Large intestine (tissue), 3 donors: ENCODE data around the gene LPCAT3. TPM values are rescaled to one million over a fixed set of nuclear protein-coding genes. Genes with fewer than 3 reads are reported as not detected.

Experiments used
- DNase-seq, 2 donors: peaks; one replicate each; pipeline versions ENCODE4 v3.0.0 to v3.0.0-alpha.2; 2013
- H3K27ac ChIP-seq: one replicate; pipeline ENCODE4 v1.5.1; 2013; ENCODE audit warnings: low read length
- H3K27me3 ChIP-seq: 2 replicates; pipeline ENCODE4 v1.6.1; 2013; ENCODE audit warnings: low read length; ENCODE audit not compliant: control insufficient read depth, insufficient read depth
- H3K36me3 ChIP-seq: 2 replicates; pipeline ENCODE4 v1.6.1; 2013; ENCODE audit warnings: low read length; ENCODE audit not compliant: control insufficient read depth, insufficient read depth
- H3K4me1 ChIP-seq: one replicate; pipeline ENCODE4 v1.6.1; 2013; ENCODE audit warnings: low read length; ENCODE audit not compliant: control insufficient read depth, insufficient read depth
- H3K4me3 ChIP-seq: one replicate; pipeline ENCODE4 v1.5.1; 2013; ENCODE audit warnings: low read length
- H3K9me3 ChIP-seq: one replicate; pipeline ENCODE4 v1.6.1; 2013; ENCODE audit warnings: mild to moderate bottlenecking, low read depth, low read length, moderate library complexity; ENCODE audit not compliant: control insufficient read depth
- WGBS: methylation state at CpG from one replicate; pipeline ENCODE4 v1.1.5; 2013; ENCODE audit warnings: low lambda C conversion rate; ENCODE audit not compliant: insufficient coverage; 5-methylcytosine and 5-hydroxymethylcytosine counted together
- polyA plus RNA-seq: library from polyadenylated mRNA; unstranded; fragments of 120-200 nt; gene quantifications from one replicate; pipeline ENCODE4 v1.2.1, GENCODE V29; 2013

Gene LPCAT3
- polyA plus RNA-seq, 1 donor = 81.6 TPM

DNA sequence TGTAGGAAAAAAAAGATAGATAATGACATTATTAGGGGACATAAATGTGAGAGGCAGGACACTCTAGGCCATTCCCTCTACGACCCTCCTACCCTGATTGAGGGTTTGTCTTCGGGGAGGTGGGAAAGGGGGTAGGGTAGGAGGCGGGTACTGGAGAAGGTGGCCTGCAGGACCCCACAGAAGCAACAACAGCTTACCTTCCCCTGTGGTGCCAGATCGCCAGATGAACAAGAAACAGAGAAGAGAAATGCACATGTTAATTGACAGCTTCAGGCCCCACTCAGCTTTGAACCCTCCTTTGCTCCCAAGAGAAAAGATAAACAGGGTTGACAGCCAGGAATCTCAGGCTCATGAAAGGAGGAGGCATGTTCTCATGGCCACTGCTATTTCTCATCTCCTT, 52.6 kb downstream of the LPCAT3 start:
- Histone ChIP-seq H3K4me1 (peaks cover 61% of the 10 kb centered on the region), H3K4me3 (no peak overlapping the region), H3K36me3 (peaks cover 46% of the 10 kb centered on the region), H3K27ac (peak overlapping the region; percentile 89), H3K27me3 (no peaks in the 10 kb centered on the region), H3K9me3 (no peaks in the 10 kb centered on the region)
- no CpG with 5 or more reads among the region's 4 CpGs for WGBS
- DNase-seq = no peak

GRCh38 chr12:6965026-6965661, 53.1 kb downstream of the LPCAT3 start:
- Histone ChIP-seq H3K9me3 (no peaks in the 10 kb centered on the region), H3K4me1 (peaks cover 65% of the 10 kb centered on the region), H3K27ac (peak overlapping the region; percentile 89), H3K27me3 (no peaks in the 10 kb centered on the region), H3K36me3 (peaks cover 46% of the 10 kb centered on the region), H3K4me3 (peak overlapping the region; percentile 98)
- peak; percentile 96 to 97 for DNase-seq
- WGBS = no CpG with 5 or more reads among the region's 12 CpGs

- DNase-seq = no peak
- H3K4me1 ChIP-seq = peaks cover 65% of the 10 kb centered on the region
- peaks cover 46% of the 10 kb centered on the region for H3K36me3 ChIP-seq
- peak overlapping the region; percentile 89 for H3K27ac ChIP-seq
- H3K9me3 ChIP-seq = no peaks in the 10 kb centered on the region
- peak overlapping the region; percentile 98 for H3K4me3 ChIP-seq
- no CpG with 5 or more reads among the region's 8 CpGs for WGBS
- H3K27me3 ChIP-seq = no peaks in the 10 kb centered on the region
Measured at GRCh38 chr12:6964605-6965025, 53.7 kb downstream of the LPCAT3 start.

DNA sequence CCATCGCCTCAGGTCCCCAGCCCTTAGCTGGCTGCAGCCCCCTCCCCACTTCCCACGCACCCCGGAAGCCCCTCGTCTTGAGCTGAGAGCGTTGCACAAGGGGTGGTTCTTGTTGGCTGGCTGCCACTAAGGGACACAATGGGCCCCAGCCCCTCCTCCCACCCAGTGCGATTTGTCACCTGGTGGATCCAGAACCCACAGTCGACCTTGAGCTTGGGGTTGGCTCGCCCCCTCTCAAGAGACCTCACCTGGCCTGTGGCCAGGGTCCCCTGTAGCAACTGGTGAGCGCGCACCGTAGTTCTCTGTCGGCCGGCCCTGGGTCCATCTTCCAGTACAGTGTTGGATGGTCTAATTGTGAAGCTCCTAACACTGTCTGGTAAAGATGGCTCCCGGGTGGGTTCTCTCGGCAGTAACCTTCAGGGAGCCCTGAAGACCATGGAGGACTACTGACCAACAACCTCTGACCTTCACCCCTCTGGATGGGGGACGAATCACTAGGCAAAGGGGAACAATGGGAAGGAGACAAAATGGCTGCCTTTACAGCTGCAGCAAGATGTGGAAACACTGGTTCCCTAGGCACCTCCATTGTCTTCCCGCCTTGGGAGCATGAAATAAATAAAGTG, 54.4 kb downstream of the LPCAT3 start:
- WGBS = 40% methylated on average over 1 of the region's 17 CpGs
- Histone ChIP-seq H3K9me3 (no peaks in the 10 kb centered on the region), H3K27me3 (no peaks in the 10 kb centered on the region), H3K27ac (peak overlapping the region; percentile 89), H3K4me3 (peak overlapping the region; percentile 98), H3K36me3 (peaks cover 43% of the 10 kb centered on the region), H3K4me1 (peaks cover 61% of the 10 kb centered on the region)
- peak in 1 of 2 donors; percentile 71 for DNase-seq

GRCh38 chr12:6963016-6963731, 55.1 kb downstream of the LPCAT3 start:
- Histone ChIP-seq H3K4me3 (peak overlapping the region; percentile 98), H3K27ac (peak overlapping the region; percentile 89), H3K9me3 (no peaks in the 10 kb centered on the region), H3K4me1 (peaks cover 53% of the 10 kb centered on the region), H3K27me3 (no peaks in the 10 kb centered on the region), H3K36me3 (peaks cover 38% of the 10 kb centered on the region)
- DNase-seq = peak; percentile 92 to 97
- no CpG with 5 or more reads among the region's 32 CpGs for WGBS

DNA sequence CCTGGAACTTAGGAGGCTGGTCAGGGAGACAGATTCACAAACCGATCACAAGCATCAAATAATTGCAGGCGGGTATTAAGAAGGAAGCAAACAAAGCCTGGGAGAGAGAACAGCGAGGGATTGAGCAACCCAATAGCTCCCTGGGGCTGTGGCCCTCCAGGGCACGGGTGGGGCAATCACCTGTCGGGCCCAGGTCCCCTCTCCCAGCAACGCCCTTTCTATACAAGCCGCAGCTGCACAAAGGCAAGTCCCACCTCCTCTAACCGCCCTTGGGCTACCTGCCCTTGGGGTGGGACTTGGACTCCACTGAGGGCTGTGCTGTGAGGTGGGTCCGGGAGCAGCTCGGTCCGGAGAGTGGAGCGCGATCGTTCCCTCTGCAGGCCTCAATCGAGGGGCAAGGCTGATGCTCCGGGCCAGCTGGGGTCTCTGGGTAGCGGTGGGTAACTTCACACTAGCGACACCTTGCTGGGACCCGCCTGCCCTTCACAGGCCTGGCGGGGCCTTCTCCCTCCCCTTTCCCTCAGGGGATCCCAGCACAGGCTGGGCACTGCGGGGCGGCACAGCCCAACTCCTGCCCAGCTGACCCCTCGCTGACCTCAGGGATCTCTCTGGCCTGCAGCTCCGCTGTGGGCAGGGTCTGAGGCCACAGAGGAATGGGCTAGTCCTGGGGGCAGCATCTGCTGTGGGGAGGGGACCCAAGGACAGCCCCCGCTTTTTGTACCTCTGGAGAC, 55.8 kb downstream of the LPCAT3 start:
- no peaks in the 10 kb centered on the region for H3K9me3 ChIP-seq
- H3K36me3 ChIP-seq = peaks cover 31% of the 10 kb centered on the region
- no peaks in the 10 kb centered on the region for H3K27me3 ChIP-seq
- peak overlapping the region; percentile 89 for H3K27ac ChIP-seq
- peak overlapping the region; percentile 98 for H3K4me3 ChIP-seq
- H3K4me1 ChIP-seq = peaks cover 46% of the 10 kb centered on the region
- WGBS = 20% methylated on average over 1 of the region's 25 CpGs
- DNase-seq = peak; percentile 88 to 94

- peak; percentile 73 to 91 for DNase-seq
- no CpG with 5 or more reads among the region's 16 CpGs for WGBS
- peaks cover 39% of the 10 kb centered on the region for H3K4me1 ChIP-seq
- H3K9me3 ChIP-seq = no peaks in the 10 kb centered on the region
- H3K27me3 ChIP-seq = no peaks in the 10 kb centered on the region
- H3K4me3 ChIP-seq = peak overlapping the region; percentile 98
- peak overlapping the region; percentile 89 for H3K27ac ChIP-seq
- H3K36me3 ChIP-seq = peaks cover 28% of the 10 kb centered on the region
Measured at GRCh38 chr12:6961695-6962284, 56.5 kb downstream of the LPCAT3 start.

GRCh38 chr12:6961278-6961694, 57.0 kb downstream of the LPCAT3 start:
- peak in 1 of 2 donors; percentile 68 for DNase-seq
- WGBS = no CpG with 5 or more reads among the region's 24 CpGs
- Histone ChIP-seq H3K4me3 (peak overlapping the region; percentile 98), H3K9me3 (no peaks in the 10 kb centered on the region), H3K27me3 (no peaks in the 10 kb centered on the region), H3K4me1 (peaks cover 36% of the 10 kb centered on the region), H3K36me3 (peaks cover 30% of the 10 kb centered on the region), H3K27ac (peak overlapping the region; percentile 89)

GRCh38 chr12:6960593-6961277, 57.5 kb downstream of the LPCAT3 start:
- Histone ChIP-seq H3K27me3 (no peaks in the 10 kb centered on the region), H3K36me3 (peaks cover 30% of the 10 kb centered on the region), H3K4me1 (peaks cover 30% of the 10 kb centered on the region), H3K27ac (peak overlapping the region; percentile 89), H3K9me3 (no peaks in the 10 kb centered on the region), H3K4me3 (no peak overlapping the region)
- no CpG with 5 or more reads among the region's 13 CpGs for WGBS
- DNase-seq = no peak
